Left colon (tissue), 2 donors: Measurements from ENCODE around the gene MINK1. TPM values are rescaled to one million over a fixed set of nuclear protein-coding genes. Genes with fewer than 3 reads are reported as not detected.

ENCODE experiments used
- ATAC-seq: fragments of 200-7000 bp; cut with Tn5 transposase; one replicate; pipeline ENCODE4 v1.9.1; 2020; ENCODE audit warnings: mild to moderate bottlenecking, moderate library complexity
- DNase-seq, 2 donors: peaks; one replicate each; pipeline ENCODE4 v3.0.0-alpha.2; 2020
- intact Hi-C, 2 donors: fragments of 100-400 bp; cut with DNase I in 1 of 2; cut with micrococcal nuclease in 1 of 2; formaldehyde crosslinking; loops; one replicate each; pipeline versions ENCODE4 v1.11.2 to v1.14.0; 2022; cut with DNase I, micrococcal nuclease
- total RNA-seq, 2 donors: library from RNA; stranded (reverse); fragmentation: NEBNext Ultra II Directional; extraction: Animal tissue kit (Norgen Biotek cat#: 25700); gene quantifications; one replicate each; pipeline ENCODE4 v1.2.1, GENCODE V29; 2021
- donor health status: DM: no; HTN: no; CAD: no.
- donor health status: DM: yes; HTN: yes; CAD: no.

The MINK1 gene
- total RNA-seq, 2 donors from 2014 or later, result 193 to 205 TPM

DNA sequence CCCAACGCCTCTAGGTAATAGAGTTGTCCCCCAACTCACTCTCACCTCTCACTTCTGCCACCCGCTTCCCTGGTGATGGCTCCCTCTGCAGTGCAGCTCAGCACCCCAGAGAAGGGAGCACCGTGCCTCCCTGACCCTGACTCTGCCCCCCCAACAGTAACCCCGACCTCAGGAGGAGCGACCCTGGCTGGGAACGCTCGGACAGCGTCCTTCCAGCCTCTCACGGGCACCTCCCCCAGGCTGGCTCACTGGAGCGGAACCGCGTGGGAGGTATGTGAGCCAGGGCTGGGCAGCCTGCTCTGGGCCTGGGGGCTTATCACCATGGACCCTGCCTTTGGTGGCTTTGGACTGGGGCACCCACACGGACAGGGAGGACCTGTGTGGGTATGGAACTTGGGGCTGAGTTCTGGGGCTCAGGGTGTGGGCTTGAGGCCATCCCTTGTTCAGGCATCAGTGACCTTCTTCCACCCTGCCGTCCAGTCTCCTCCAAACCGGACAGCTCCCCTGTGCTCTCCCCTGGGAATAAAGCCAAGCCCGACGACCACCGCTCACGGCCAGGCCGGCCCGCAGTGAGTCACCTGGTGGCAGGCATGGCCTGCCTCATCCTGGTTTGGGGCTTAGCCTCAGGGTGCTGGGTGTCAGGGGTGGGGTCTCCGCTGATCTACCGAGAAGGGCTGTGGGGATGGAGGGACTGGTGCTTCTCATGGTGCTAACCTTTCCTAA is 59.5 kb downstream of the MINK1 start:
- no peak for DNase-seq

DNA sequence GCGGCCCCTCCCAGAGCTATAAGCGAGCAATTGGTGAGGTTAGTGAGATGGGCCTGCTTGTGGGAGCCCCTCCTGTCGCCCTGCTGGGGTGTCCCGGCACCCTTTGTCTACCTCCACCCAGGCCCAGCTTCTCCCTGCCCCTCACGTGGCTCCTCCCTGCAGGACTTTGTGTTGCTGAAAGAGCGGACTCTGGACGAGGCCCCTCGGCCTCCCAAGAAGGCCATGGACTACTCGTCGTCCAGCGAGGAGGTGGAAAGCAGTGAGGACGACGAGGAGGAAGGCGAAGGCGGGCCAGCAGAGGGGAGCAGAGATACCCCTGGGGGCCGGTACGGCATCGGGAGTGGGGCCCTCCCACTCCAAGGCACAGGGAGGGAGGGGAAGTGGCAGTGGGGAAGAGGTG is 60.1 kb downstream of the MINK1 start:
- intact Hi-C loops, result no loop called here
- DNase-seq, result no peak
- no peak for ATAC-seq

More for the DNA sequence above, 59.5 kb downstream of the MINK1 start:
- intact Hi-C loops, result no loop called here
- ATAC-seq, result no peak

DNA sequence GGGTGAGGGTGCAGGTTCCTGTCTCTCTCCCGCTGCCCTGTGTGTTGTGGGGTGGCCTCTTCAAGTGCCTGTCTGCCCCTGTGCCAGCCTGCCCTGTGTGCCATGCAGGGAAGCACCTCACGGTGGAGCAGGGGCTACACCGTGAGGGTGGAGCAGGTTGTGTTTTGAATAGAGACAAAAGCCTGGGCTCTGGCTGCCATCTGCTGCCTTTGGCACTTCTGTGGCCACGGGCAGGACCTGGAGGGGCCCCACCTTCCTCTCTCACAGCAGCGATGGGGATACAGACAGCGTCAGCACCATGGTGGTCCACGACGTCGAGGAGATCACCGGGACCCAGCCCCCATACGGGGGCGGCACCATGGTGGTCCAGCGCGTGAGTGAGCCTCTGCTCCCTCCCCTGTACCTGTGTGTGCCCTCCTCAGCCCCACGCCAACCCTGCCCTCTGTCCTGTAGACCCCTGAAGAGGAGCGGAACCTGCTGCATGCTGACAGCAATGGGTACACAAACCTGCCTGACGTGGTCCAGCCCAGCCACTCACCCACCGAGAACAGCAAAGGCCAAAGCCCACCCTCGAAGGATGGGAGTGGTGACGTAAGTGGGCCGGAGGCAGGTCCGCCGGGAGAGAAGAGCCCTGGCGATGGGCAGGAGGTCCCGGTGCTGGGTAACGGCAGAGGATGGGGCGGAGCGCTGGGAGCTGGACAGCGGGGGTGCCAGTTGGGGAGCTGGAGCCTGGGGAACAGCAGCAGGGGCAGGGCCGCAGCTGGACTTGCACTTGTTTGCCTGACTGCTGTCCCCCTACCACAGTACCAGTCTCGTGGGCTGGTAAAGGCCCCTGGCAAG is 60.8 kb downstream of the MINK1 start:
- intact Hi-C loops, result no loop called here
- ATAC-seq, result no peak
- no peak for DNase-seq

DNA sequence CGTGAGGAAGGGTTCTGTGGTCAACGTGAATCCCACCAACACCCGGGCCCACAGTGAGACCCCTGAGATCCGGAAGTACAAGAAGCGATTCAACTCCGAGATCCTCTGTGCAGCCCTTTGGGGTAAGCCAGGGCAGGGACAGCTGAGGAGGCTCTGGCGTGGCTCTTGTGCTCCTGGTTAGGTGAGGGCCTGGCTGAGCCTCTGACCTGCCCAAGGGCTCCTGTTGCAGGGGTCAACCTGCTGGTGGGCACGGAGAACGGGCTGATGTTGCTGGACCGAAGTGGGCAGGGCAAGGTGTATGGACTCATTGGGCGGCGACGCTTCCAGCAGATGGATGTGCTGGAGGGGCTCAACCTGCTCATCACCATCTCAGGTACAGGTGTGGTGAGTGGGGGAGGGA is 62.0 kb downstream of the MINK1 start:
- no peak for DNase-seq
- no peak for ATAC-seq
- intact Hi-C loops, result no loop called here

DNA sequence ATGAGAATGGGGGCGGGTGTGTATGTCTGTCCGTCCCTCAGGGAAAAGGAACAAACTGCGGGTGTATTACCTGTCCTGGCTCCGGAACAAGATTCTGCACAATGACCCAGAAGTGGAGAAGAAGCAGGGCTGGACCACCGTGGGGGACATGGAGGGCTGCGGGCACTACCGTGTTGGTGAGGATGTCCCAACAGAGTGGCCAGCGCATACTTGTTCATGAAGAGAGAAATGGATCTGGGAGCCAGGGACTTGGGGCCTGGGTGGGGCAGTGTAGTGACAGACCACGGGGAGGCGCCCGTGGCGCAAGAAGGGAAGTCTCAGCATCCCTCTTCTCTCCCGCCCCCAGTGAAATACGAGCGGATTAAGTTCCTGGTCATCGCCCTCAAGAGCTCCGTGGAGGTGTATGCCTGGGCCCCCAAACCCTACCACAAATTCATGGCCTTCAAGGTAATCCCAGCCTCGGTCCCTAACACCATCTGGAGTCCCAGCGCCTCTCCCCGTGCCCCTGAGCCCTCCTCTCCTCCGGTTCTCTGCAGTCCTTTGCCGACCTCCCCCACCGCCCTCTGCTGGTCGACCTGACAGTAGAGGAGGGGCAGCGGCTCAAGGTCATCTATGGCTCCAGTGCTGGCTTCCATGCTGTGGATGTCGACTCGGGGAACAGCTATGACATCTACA is 62.7 kb downstream of the MINK1 start:
- DNase-seq (no peak), ATAC-seq (no peak)
- intact Hi-C loops, result no loop called here

DNA sequence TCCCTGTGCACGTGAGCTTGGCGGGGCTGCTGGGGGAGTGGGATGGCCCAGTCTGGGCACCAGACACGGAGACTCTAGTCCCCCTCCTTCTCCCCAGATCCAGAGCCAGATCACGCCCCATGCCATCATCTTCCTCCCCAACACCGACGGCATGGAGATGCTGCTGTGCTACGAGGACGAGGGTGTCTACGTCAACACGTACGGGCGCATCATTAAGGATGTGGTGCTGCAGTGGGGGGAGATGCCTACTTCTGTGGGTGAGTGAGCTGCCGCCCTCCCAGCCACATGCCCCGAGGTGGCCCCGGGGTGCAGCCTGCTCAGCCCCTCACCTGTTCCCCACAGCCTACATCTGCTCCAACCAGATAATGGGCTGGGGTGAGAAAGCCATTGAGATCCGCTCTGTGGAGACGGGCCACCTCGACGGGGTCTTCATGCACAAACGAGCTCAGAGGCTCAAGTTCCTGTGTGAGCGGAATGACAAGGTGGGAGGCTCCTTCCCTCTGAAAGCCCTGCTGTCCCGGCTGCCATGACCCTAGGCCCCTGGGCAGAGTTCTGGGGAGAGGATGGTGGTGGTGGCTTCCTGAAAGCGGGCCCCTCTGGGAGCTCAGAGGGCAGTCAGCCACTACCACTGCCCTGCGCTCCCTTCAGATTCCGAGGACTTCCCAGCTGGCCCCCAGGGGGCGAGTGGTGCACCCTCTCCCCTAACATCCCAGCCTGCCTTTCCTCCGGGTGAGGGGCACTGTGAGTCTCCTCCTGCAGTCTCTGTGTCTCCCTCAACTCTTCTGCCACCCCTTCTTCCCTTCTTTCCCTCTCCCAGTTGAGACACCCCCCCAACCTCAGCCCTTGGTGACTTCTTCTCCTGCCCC is 63.4 kb downstream of the MINK1 start:
- no peak for DNase-seq
- ATAC-seq, result no peak
- intact Hi-C loops, result no loop called here

DNA sequence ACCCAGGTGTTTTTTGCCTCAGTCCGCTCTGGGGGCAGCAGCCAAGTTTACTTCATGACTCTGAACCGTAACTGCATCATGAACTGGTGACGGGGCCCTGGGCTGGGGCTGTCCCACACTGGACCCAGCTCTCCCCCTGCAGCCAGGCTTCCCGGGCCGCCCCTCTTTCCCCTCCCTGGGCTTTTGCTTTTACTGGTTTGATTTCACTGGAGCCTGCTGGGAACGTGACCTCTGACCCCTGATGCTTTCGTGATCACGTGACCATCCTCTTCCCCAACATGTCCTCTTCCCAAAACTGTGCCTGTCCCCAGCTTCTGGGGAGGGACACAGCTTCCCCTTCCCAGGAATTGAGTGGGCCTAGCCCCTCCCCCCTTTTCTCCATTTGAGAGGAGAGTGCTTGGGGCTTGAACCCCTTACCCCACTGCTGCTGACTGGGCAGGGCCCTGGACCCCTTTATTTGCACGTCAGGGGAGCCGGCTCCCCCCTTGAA is 64.1 kb downstream of the MINK1 start:
- ATAC-seq, result no peak
- DNase-seq, result no peak
- intact Hi-C loops, result no loop called here

DNA sequence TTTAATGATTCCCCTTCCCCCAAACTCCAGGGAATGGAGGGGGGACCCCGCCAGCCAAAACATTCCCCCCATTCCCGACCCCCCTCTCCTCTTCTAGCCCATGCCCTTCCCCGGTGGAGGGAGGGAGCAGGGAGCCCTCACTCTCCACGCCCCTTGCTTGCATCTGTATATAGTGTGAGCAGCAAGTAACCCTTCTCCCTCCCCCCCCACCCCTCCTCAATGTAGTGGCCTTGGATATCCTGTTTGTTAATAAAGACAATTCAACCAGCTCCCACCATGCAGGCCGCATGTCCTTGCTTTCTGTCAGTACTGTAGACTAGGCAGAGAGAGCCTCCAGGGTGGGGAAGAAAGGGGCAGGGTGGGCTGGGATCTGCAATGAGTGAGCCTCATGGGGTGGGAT is 64.6 kb downstream of the MINK1 start:
- ATAC-seq, result no peak
- DNase-seq, result no peak
- intact Hi-C loops, result no loop called here

DNA sequence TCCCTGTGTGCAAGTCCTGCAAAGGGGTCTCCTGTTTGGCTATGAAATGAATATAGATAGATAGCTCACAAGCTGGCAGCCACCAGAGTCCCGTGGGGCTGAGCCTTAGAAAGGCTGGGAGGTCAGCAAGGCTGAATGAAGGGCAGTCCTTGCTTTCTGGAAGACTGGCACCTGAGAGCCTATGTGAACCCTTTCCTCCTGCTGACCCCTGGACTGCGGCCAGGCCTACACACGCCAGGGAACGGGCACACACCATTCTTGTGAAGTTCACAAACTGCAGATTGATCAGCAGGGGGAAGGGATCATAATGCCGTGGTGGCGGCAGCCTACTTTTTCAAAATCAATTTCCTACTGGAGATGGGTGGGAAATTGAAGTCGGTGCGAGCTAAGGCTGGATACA is 65.2 kb downstream of the MINK1 start:
- no peak for ATAC-seq
- no peak for DNase-seq
- intact Hi-C loops, result no loop called here

DNA sequence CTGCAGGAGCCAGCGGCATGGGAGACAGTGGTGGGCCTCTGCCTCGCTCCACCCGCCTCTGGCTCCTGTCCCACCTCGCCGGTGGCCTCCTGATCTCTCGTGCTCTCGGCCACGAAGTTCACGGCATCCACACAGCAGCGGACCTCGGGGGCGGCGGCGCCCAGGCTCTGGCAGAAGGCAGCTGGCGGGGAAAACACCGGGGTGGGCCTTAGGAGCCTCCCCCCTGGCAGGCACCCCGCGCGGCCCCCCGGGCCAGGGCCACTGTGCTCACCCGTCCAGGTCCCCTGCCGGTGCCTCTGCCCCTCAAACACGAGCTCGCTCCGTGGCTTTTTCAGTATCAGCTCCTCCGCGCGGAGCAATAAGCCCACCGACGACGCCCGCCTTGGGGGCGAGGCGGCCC is 65.8 kb downstream of the MINK1 start:
- no peak for DNase-seq
- intact Hi-C loops, result no loop called here
- peak; percentile 4 for ATAC-seq

DNA sequence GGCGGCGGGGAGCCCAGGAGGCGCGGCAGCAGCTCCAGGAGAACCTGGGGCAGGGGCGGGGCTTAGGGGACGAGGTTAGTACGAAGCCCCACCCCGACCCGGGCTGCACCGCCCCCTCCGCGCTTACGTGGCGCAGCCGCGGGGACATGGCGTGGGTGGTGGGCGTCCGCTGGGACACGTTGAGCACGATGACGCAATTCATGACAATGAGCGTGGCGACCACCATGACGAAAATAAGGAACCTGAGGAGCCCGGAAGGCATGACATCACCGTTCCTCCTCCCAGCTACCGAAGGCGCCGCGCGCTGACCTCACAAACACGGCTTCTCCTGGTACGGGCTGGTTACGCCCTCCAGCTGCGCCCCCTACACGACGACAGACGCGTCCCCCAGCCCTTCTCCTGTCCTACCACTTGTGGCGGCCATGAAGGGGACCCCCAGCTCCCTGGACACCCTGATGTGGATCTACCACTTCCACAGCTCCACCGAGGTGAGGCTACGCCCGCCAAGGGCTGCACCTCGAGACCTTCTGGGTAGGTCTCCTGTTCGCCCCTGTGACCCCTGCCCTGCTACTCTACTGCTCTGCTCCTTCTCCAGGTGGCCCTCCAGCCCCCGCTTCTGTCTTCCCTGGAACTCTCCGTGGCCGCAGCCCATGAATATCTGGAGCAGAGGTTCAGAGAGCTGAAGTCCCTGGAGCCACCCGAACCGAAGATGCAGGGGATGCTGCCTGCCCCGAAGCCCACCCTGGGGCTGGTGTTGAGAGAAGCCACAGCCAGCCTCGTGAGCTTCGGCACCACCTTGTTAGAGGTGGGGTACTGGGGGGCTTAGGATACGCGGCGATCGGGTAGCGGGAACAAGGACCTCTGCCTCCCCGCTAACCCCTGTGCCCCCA is 66.4 kb downstream of the MINK1 start, which contains the start of gene C17orf107:
Gene C17orf107, plus strand, starts transcription at position 196 of the 890 bp plus-strand sequence. Its CDS starts 227 bp downstream, at position 423.
- DNase-seq, result peak; percentile 83 to 94
- intact Hi-C loops, result no loop called here
- ATAC-seq, result peak; percentile 73

DNA sequence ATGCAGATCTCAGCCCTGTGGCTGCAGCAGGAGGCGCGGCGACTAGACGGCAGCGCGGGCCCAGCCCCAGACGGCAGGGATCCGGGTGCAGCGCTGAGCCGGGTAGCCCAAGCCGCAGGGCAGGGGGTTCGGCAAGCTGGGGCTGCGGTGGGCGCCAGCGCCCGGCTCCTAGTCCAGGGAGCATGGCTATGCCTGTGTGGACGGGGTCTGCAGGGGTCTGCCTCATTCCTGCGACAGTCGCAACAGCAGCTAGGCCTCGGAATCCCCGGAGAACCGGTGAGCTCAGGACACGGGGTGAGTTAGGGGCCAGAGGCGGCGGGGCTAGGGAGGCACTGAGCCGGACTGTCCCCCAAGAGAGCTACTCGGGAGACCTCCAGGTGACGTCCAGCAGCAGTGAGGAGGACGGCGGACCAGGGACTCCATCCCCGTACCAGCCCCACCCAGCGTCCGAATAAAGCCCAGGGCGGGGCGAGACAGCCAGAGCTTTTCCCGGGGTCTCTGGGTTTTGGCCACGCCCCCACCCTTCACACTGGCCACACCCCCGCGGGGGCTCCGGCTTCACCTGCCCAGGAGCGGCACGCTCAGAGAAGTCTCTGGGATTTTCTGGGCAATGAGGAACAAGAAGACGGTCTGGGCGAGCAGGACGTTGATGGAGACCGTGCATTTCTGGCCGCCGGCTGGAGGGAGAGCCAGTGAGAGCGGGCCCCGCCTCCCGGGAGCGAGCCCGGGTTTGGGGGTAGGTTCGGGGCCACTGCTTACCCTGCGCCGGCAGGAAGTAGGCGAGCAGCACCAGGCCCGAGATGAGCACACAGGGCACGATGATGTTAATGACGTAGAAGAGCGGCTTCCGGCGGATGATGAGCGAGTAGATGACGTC is 67.3 kb downstream of the MINK1 start:
- DNase-seq (peak; percentile 49 to 53), ATAC-seq (peak; percentile 9)
- intact Hi-C loops, result no loop called here

DNA sequence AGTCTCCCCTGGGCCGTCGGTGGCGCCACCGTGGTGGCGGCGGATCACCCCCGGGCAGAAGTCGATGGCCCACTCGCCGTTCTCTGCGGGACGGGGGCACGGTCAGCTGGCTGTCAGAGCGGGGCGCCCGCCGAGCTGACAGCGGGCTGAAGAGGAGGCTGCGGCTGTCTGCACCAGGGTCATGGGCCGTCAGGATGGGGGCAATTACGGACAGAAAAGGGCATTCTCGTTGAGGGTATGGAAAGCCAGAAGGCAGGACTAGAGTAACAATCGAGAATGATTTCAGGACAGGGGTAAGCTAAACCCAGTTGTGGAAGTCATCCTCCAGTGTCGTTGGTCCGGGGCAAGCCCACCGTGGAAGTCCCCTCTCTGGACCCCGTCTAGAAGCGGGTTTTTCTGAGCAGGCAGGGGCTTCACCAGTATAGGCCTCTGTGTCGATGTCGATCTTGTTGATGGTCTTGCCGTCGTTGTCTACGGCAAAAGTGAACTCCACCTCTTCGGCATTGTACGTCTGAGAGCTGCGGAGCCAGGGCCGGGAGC is 68.0 kb downstream of the MINK1 start:
- no peak for ATAC-seq
- no peak for DNase-seq
- intact Hi-C loops, result no loop called here

DNA sequence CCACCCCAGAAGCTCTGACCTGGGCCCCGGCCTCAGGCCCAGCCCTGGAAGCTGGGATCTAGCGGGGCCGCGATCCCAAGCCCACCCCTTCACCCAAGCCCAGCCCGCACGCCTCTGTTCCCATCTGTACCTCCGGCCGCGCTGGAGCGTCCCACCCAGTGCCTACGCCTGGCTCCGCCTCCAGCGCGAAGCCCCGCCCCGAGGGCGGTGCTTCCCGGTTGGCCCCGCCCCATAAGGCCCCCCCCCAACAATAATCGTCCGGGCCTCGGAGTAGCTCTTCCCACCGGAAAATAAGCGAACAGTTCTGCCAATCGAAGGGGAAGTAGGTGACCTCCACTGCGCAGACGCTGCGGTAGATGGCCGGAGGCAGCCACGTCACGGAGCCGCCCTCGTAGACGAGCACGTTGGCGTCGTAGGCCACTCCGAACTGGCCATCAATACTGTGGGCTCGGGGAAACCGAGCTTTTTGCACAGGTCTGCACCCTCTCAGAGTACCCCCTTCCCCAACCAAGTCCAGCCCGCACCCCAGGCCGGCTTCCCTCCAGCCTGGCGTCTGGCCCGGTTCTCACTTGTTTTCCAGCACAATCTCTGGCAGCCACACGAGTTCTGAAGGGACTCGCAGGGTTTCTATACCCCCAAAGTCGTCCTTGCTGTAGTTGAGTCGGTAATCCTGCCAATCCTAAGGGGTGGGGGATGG is 68.7 kb downstream of the MINK1 start:
- DNase-seq, result peak in 1 of 2 donors; percentile 39
- no peak for ATAC-seq
- intact Hi-C loops, result no loop called here

DNA sequence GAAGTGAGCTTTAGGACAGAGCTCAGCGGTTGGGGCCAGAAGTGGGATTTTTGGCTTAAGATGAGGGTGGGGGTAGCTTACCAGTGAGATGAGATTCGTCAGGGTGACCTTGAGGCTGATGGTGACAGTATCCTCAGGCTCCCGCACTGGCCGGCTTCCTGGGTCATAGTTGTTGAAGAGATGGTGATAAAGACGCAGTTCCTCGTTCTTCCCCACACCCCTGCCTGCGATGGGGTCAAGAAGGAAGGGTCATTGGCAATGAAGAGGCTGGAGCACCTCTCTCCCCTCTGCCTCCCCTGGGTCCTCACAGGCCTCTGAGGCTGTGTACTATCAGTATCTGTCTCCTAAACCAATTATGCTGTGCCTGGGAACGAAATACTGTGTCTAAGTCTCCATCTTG is 69.4 kb downstream of the MINK1 start:
- no peak for ATAC-seq
- intact Hi-C loops, result no loop called here
- DNase-seq, result no peak
